Aorta (tissue), 5 donors: Measurements from ENCODE around the gene ARHGEF12. TPM values are rescaled to one million over a fixed set of nuclear protein-coding genes. Genes with fewer than 3 reads are reported as not detected.

Source experiments
- ATAC-seq: fragments of 200-7000 bp; cut with Tn5 transposase; one replicate; pipeline ENCODE4 v1.9.1; 2022; ENCODE audit warnings: moderate library complexity; ENCODE audit not compliant: low FRiP score
- DNase-seq, 2 donors: peaks; one replicate each; pipeline ENCODE4 v3.0.0-alpha.2; 2020
- H3K27ac ChIP-seq, 2 donors: one replicate each; pipeline ENCODE4 v1.5.1; 2013; ENCODE audit warnings: low read length in 2 of 2, mild to moderate bottlenecking in 2 of 2, moderate library complexity in 2 of 2, control low read depth in 1 of 2, inconsistent platforms in 1 of 2, low read depth in 1 of 2
- H3K27me3 ChIP-seq, 2 donors: one replicate each; pipeline ENCODE4 v1.6.1; 2013; ENCODE audit warnings: control low read depth in 1 of 2, low read length in 1 of 2, mild to moderate bottlenecking in 1 of 2, moderate library complexity in 1 of 2; ENCODE audit not compliant: insufficient read depth in 2 of 2, control insufficient read depth in 1 of 2
- H3K36me3 ChIP-seq, 2 donors: one replicate each; pipeline ENCODE4 v1.6.1; 2013; ENCODE audit warnings: control low read depth in 1 of 2, low read length in 1 of 2, mild to moderate bottlenecking in 1 of 2; ENCODE audit not compliant: insufficient read depth in 2 of 2, control insufficient read depth in 1 of 2
- H3K4me1 ChIP-seq, 2 donors: one replicate each; pipeline ENCODE4 v1.6.1; 2013; ENCODE audit warnings: low read length in 2 of 2, control low read depth in 1 of 2, mild to moderate bottlenecking in 1 of 2, moderate library complexity in 1 of 2; ENCODE audit not compliant: insufficient read depth in 2 of 2, control insufficient read depth in 1 of 2
- H3K4me3 ChIP-seq, 2 donors: one replicate each; pipeline ENCODE4 v1.5.1; 2013; ENCODE audit warnings: low read length in 2 of 2, control low read depth in 1 of 2, mild to moderate bottlenecking in 1 of 2
- H3K9me3 ChIP-seq: one replicate; pipeline ENCODE4 v1.6.1; 2013; ENCODE audit warnings: mild to moderate bottlenecking, low read length; ENCODE audit not compliant: control insufficient read depth
- WGBS, 2 donors: extraction: QIAGEN DNeasy Blood & Tissue Kit; methylation state at CpG; one replicate each; pipeline ENCODE4 v1.1.7; 2013; 5-methylcytosine and 5-hydroxymethylcytosine counted together
- intact Hi-C, 2 donors: fragments of 100-400 bp; cut with DNase I; formaldehyde crosslinking; loops; one replicate each; pipeline versions ENCODE4 v1.14.2 to v1.15.0; 2022
- polyA plus RNA-seq, 2 donors: library from polyadenylated mRNA; stranded (reverse); fragments of 200-250 nt; gene quantifications; one replicate each; pipeline ENCODE4 v1.2.3, GENCODE V29; 2013
- total RNA-seq, 2 donors: library from RNA; stranded (reverse); fragmentation: NEBNext Ultra II Directional; extraction: Animal tissue kit (Norgen Biotek cat#: 25700); gene quantifications; one replicate each; pipeline ENCODE4 v1.2.1, GENCODE V29; 2021
- donor health status: healthy with polysubstance abuse.
- donor health status: Bipolar disorder and iron deficiency.
- donor health status: DM: no; HTN: no; CAD: no.
- donor health status: DM: no; HTN: no; CAD: no.
- donor health status: DM: yes; HTN: yes; CAD: no.

Gene ARHGEF12
- total and polyA plus RNA-seq, 4 donors = 21.7 to 143 (median 75.8) TPM

DNA sequence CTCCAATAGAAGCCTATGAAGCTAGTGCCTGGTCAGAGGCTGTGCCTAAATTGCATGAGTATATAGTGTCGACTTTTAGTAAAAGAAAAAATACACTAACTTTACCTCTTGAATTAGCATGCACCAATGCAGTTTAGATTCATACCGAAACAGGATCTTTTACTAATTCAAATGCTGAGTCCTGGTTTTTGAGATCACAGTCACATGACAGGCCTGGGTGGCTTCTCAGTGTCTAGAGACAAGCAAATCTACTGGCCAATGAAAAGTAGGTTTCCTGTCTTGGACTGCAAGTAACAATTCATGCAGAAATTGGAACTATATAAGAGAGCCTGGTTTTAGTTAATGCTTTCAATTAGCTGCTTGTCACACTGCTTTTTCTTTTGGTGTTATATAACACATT lies 7.2 kb downstream of the ARHGEF12 start:
- H3K27ac ChIP-seq = no peak overlapping the region
- H3K4me1 ChIP-seq = peaks cover 3 to 12% of the 10 kb centered on the region in 2 donors
- DNase-seq (no peak), ATAC-seq (no peak)
- no peaks in the 10 kb centered on the region for H3K36me3 ChIP-seq
- WGBS, 2 donors = 69 to 72% methylated on average over 2 of the region's 2 CpGs
- intact Hi-C loops = loop anchor here in 1 of 2 donors (5.0 kb wide), 1 partner anchor 39 kb away; no protein-coding TSS in a partner anchor
- no peak overlapping the region for H3K4me3 ChIP-seq
- no peaks in the 10 kb centered on the region for H3K27me3 ChIP-seq
- no peaks in the 10 kb centered on the region for H3K9me3 ChIP-seq

DNA sequence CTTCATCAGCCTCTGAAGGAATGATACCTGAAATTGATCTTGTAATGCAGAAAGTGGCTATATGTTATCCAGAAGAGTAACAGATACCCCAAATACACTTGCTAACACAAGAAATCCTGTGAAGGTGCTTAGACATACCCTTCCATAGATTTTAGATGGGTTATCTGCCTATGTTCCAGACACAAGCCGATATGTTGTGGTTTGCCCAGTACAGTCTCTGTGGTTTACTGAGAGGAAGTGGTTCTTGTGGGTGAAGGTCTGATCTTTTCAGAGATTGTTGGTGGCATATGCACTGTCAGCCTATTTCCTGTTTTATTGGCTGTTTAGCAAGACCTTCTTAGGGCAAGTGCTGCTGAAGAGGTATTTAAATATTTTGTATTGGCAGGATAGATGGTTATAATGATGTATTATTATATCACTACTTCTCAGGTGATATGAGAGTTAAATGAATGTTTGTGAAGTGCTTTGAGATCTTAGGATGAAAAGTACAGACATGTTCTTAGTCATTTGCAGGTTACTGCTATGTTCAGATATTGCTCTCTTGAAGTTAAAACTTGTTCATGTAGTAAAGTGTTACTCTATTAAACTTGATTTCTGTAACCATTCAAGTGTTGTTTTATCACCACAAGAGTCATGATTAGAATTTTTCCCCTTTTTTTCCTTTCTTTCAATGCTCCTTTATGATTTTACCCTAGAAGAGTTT lies 8.2 kb downstream of the ARHGEF12 start:
- no peak for ATAC-seq
- no peaks in the 10 kb centered on the region for H3K36me3 ChIP-seq
- 82 to 90% methylated on average over 1 of the region's 1 CpG for WGBS, 2 donors

DNA sequence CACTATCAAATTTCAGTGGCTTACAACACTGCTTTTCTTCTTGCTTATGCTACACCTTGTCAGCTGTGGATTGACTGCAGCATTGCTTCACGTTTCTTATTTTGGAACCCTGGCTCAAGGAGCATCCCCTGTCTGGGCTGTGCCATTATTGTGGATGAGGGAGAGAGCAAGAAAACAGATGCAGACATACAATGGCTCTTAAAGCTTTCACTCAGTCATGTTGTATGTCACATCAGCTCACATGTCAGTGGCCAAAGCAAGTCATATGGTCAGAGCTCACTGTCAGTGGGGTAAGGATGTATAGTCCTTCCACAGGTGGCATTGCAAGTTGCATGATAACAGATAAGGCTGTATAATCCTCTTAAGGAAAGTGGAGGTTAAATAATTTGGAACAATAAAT lies 10.0 kb downstream of the ARHGEF12 start:
- 0 to 8% methylated on average over 1 of the region's 1 CpG for WGBS, 2 donors
- Histone ChIP-seq H3K9me3 (no peaks in the 10 kb centered on the region), H3K4me1 (peaks cover 1 to 12% of the 10 kb centered on the region in 2 donors), H3K27me3 (no peaks in the 10 kb centered on the region), H3K36me3 (no peaks in the 10 kb centered on the region), H3K27ac (no peak overlapping the region), H3K4me3 (no peak overlapping the region)
- intact Hi-C loops = no loop called here
- no peak for ATAC-seq
- DNase-seq = no peak

More for the DNA sequence above, 8.2 kb downstream of the ARHGEF12 start:
- Histone ChIP-seq H3K4me1 (peaks cover 3 to 12% of the 10 kb centered on the region in 2 donors), H3K4me3 (no peak overlapping the region), H3K27me3 (no peaks in the 10 kb centered on the region), H3K27ac (no peak overlapping the region), H3K9me3 (no peaks in the 10 kb centered on the region)
- intact Hi-C loops = loop anchor here in 1 of 2 donors (5.0 kb wide), 1 partner anchor 38 kb away; no protein-coding TSS in a partner anchor
- no peak for DNase-seq

DNA sequence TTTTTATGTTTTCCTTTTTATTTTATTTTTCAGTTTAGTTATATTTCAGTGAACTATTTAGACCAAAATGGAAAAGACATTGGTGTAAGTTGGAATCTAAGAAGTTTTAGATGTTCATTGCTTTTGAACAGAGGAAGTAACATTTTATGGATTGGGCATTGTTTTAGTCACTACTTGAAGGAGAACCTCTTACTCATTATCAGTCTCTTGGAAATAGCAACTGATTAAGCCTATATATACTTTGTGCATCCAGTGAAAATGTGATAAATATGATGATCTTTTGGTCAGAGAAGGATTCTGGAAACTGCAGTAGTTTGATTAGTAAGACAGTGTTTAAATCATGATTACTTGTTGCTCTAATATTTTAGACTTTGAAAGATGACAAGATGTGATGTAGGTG lies 14.4 kb downstream of the ARHGEF12 start:
- Histone ChIP-seq H3K27me3 (no peaks in the 10 kb centered on the region), H3K9me3 (no peaks in the 10 kb centered on the region), H3K4me1 (peaks cover 1 to 4% of the 10 kb centered on the region in 2 donors), H3K36me3 (no peaks in the 10 kb centered on the region), H3K4me3 (no peak overlapping the region), H3K27ac (no peak overlapping the region)
- DNase-seq (no peak), ATAC-seq (no peak)
- intact Hi-C loops = no loop called here

DNA sequence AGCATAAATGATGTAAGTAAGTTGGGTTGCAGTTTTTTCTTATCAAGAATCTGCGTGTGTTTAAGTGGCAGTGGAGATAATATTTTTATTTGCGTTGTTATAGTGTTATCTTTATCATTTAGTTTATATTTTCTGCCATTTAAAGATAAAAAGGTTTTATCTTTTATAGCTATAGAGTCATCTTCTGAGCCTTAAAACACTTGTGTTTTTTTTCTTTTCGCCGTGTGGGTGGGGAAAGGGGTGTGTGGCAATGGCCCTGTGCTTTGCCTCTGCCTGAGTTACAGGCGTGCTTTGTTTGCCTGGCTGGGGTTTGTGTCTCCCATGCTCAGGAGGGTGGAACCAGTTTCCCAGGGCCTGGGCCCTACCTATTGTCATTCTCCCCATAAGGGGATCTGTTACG lies 16.2 kb downstream of the ARHGEF12 start:
- Histone ChIP-seq H3K4me1 (peaks cover 1 to 4% of the 10 kb centered on the region in 2 donors), H3K9me3 (no peaks in the 10 kb centered on the region)
- 65 to 67% methylated on average over 6 of the region's 6 CpGs for WGBS, 2 donors

DNA sequence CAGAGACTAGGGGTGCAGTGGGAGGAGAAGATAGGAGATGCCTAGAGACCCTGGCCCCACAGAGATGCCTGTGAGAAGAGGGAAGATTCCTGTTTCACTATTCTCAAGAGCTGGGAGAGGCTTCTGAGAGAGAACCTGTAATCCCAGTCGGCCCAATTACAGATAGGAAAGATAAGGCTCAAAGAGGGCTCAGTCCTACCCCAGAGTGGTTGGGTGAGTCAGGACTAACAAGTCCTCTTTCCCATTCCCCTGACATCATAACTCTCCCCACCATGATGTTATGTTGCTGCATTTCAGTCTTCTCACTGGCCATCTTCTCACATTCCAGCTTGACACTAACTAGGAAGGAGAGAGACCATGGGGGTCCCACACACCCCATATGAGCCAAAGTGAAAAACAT lies 17.9 kb downstream of the ARHGEF12 start:
- H3K36me3 ChIP-seq = no peaks in the 10 kb centered on the region
- DNase-seq (no peak), ATAC-seq (no peak)
- no peak overlapping the region for H3K27ac ChIP-seq
- H3K4me3 ChIP-seq = no peak overlapping the region
- no peaks in the 10 kb centered on the region for H3K9me3 ChIP-seq
- H3K4me1 ChIP-seq = peaks cover 1 to 4% of the 10 kb centered on the region in 2 donors
- no peaks in the 10 kb centered on the region for H3K27me3 ChIP-seq
- WGBS, 2 donors = 42 to 54% methylated on average over 1 of the region's 1 CpG
- intact Hi-C loops = no loop called here

More for the DNA sequence above, 16.2 kb downstream of the ARHGEF12 start:
- ATAC-seq (no peak), DNase-seq (no peak)
- H3K27me3 ChIP-seq = no peaks in the 10 kb centered on the region
- no peak overlapping the region for H3K4me3 ChIP-seq
- H3K27ac ChIP-seq = no peak overlapping the region
- H3K36me3 ChIP-seq = no peaks in the 10 kb centered on the region
- intact Hi-C loops = no loop called here

DNA sequence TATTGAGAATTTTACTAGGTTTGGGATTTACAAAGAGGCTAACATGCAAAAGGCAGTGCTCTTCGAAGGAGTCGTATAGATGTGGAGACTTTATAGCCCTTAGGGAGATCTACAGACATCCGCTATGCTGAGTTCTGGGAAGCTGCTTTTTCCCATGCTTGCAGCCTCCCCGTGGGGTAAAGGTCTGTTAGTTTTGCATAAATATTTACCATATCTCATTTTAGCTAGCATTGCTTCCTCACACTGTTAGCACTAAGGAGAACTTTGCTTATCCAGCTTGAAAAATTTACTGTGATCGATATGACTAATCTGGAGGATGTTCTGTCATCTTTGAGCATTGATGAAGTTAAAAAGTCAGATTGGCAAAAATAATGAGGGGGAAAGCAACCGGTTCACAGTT lies 18.6 kb downstream of the ARHGEF12 start:
- Histone ChIP-seq H3K4me3 (no peak overlapping the region), H3K27ac (no peak overlapping the region), H3K4me1 (peaks cover 1 to 4% of the 10 kb centered on the region in 2 donors), H3K9me3 (no peaks in the 10 kb centered on the region), H3K27me3 (no peaks in the 10 kb centered on the region), H3K36me3 (no peaks in the 10 kb centered on the region)
- no peak for ATAC-seq
- 76 to 79% methylated on average over 6 of the region's 6 CpGs for WGBS, 2 donors
- intact Hi-C loops = no loop called here
- no peak for DNase-seq

DNA sequence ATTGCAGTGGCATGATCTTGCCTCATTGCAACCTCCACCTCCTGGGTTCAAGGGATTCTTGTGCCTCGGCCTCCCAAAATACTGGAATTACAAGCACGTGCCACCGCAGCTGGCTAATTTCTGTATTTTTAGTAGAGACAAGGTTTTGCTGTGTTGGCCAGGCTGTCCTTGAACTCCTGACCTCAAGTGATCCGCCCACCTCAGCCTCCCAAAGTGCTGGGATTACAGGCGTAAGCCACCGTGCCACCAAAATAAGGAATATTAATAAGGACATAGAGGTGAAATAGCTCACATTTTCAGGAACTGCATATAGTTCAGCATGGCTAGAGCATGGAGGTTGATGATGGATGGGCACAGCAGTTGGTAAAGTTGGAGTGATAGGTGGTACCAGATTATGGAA lies 21.4 kb downstream of the ARHGEF12 start:
- intact Hi-C loops = no loop called here
- Histone ChIP-seq H3K9me3 (no peaks in the 10 kb centered on the region), H3K4me1 (peaks cover 1 to 4% of the 10 kb centered on the region in 2 donors), H3K27me3 (no peaks in the 10 kb centered on the region), H3K27ac (no peak overlapping the region), H3K4me3 (no peak overlapping the region), H3K36me3 (no peaks in the 10 kb centered on the region)
- WGBS, 2 donors = 92 to 95% methylated on average over 6 of the region's 6 CpGs
- ATAC-seq (no peak), DNase-seq (no peak)

DNA sequence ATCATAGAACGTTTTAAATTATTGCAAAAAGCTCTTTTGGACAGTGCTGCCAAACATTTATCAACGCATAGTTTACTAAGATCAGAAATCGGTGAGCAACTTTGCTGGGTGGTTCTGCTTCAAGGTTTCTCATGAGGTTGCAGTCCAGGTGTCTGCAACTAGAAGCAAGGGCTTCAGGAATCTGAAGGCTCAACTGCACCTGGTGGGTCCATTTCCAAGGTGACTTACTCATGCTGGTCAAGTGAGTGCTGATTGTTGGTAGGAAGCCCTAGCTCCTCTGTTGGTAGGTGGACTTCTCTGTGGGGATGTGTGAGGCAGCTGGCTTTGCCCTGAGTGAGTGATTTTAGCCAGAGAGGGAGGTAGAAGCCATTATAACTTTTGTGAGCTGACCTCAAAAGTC lies 22.5 kb downstream of the ARHGEF12 start:
- DNase-seq (no peak), ATAC-seq (no peak)
- intact Hi-C loops = no loop called here

More for the DNA sequence above, 22.5 kb downstream of the ARHGEF12 start:
- H3K4me3 ChIP-seq = no peak overlapping the region
- H3K27me3 ChIP-seq = no peaks in the 10 kb centered on the region
- H3K36me3 ChIP-seq = no peaks in the 10 kb centered on the region
- H3K4me1 ChIP-seq = peaks cover 3 to 4% of the 10 kb centered on the region in 2 donors
- no peak overlapping the region for H3K27ac ChIP-seq
- H3K9me3 ChIP-seq = no peaks in the 10 kb centered on the region
- WGBS, 2 donors = 87% methylated on average over 3 of the region's 3 CpGs
